NCI-H2081 (cell line): ENCODE results near the gene TRIM28.

Experiments
- DNase-seq, 2 experiments: peaks; one replicate each; lab custom pipeline; 2025; lab: John Stamatoyannopoulos, UW

The TRIM28 gene

GRCh38 chr19:58549664-58550361 lies 5.9 kb downstream of the TRIM28 start:
- DNase-seq, result no peak

DNA sequence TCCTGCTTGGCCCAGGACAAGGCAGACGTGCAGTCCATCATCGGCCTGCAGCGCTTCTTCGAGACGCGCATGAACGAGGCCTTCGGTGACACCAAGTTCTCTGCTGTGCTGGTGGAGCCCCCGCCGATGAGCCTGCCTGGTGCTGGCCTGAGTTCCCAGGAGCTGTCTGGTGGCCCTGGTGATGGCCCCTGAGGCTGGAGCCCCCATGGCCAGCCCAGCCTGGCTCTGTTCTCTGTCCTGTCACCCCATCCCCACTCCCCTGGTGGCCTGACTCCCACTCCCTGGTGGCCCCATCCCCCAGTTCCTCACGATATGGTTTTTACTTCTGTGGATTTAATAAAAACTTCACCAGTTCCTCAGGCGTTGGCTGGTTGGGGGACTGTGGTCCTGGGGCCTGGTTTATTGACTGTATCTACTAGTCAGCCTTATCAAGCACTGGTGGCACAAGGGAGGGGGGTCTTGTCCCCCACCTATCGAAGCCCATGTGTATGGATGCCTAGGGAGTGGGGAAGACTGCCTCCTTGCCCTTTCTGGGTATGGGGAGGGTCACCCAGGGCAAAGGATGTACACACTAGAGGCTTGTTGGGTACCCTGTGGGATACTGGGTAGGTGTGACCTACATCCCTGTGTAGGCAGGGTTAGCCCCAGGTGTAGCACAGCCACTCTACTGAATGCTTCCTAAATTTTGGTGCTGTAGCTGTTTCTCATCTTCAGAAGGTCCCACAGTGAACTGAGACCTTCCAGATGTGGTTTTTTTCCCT lies 6.7 kb downstream of the TRIM28 start:
- no peak for DNase-seq

DNA sequence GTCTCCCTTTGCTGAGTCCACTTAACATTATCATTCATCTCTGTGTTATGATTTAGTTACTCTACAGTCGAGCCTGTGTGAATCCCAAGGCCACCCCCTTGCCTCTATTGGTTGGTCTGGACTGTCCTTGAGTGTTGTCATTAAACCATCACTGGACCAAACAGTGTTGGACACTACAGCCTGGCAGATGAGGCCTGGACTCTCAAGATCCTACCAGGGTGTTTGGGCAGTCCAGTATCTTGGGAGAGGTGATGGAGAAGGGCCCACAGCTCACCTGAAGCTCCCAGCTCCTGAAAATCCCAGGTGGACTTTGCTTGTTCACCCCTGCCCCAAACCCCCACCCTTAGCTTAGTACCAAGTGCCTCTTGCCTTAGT lies 7.2 kb downstream of the TRIM28 start:
- DNase-seq, result no peak

- DNase-seq, result no peak
Observed at GRCh38 chr19:58551577-58552471, 8.0 kb downstream of the TRIM28 start.

DNA sequence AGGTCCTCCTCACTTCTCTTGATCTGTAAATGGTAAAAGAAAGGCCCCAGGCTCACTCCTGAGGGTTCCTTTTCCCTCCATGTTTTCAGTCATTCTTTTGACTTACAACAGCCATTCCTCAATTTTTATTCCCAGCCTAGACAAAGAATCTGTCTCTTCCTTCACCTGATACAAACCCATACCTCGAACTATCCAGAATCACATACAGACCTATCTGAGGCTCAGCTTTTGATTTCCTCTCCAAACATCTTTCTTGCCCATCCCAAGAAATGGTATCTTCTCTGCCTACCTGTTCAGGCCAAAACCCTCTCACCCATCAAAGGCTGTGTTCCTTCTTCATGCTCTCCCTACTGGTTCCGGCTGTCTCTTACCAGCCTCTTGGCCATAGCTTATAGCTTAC lies 8.8 kb downstream of the TRIM28 start:
- no peak for DNase-seq

DNA sequence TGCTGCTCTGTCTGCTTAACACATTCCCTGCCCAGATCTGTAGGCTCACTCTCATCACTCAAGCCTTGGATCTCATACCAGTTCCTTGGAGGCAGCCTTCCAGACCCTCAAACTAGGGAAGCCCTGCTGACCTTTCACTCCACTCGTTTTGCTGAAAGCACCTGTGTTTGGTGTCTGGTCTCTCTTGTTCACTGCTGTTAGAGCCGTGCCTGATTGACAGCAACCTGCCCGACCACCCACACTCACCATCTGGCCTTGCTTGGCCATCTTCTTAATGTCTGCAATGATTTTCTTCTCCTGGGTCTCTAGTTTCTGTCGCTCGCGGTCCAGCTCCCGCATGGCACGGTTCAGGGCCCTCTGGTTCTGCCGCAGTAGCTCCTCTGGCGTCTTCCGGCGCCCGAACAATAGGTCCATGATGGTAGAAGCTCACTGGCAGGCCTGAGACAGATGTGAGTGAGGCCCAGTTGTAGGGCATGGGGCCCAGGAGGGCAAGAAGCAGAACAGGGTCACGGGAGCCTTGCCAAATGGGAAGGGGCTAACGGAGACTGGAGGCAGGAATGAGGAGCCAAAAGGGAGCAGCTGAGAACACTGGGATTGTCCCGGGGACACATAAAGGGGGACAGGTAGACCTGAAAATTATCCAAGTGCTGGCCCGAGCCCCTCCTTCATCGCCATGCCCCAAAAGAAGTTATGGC lies 10.1 kb downstream of the TRIM28 start:
- no peak for DNase-seq

DNA sequence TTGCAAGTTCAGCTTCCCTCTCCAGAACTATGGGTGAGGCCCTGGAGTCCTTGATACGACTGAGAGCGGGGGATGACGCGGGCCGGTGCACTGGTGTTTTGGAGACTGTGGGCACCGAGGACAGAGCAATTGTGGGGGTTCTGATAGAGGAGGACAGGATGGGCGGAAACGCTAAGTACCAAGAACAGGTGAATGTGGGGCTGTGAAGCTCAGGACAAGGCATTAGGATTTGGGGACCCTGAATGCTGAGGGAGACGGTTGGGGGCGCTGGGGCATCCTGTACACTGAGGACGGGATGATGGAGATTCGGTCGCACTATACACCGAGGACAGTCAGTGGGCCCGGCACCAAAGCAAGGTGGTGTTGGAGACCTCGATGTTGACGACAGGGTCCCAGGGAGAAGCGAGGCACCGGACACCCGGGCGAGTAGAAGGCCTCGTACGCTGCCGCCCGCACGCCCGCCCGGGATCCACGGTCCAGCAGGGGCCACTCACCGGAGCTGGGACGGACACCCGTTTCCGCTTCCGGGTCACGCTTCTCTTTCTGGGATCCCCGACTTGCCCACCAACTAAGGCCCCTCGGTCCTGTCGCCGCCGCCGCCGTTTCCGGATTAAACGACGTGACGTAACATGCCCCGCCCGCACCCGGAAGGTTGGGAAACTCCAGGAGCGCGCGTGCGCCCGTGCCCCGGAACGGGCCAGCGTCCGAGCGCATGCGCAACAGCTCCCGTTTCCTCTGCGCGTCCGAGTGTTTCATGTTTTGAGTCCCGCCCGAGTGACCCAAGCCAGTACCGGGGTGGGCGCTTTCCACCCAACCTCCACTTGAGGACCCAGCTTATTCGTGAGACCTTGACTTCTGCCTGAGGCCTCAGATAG lies 10.9 kb downstream of the TRIM28 start, which contains the start of gene CHMP2A:
Gene CHMP2A (minus strand): TSS at position 612 of the 875 bp plus-strand sequence. CDS start 893 bp downstream, outside the sequence.
- DNase-seq, result no peak

- no peak for DNase-seq
Observed at GRCh38 chr19:58555369-58555885, 11.6 kb downstream of the TRIM28 start.

DNA sequence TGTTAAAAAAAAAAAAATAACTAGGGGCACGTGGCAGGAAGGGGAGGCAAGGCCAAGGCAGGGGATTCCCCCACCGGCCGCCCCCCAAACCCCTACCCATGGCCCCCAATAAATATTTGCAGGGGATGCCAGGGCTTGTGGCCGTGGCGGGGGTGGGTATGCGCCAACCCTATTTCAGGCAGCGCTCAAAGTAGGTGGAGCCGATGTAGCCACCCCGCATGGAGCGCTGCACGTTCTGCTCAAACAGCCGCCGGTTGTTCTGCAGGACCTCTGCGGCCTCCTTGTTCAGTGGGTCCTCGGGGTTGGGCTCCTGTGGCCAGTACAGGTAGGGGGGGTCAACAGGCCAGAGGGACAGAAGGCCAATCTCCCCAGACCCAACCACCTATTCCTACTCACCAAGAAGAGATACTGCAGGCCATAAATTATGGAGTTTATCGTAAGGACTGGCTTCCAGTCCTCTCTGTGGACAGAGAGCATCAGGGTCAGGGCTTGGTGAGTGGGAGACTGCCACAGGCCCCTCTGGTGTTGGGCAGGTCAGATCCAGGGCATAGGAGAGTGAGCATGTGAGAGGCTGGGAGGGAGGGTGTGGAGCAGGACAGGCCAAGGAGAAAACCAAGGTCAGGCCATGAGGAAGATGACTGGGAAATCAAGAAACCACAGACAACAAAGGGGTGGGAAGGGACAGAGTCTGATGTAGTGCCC lies 12.2 kb downstream of the TRIM28 start:
- DNase-seq, result no peak

GRCh38 chr19:58556622-58557220 lies 12.9 kb downstream of the TRIM28 start:
- no peak for DNase-seq

DNA sequence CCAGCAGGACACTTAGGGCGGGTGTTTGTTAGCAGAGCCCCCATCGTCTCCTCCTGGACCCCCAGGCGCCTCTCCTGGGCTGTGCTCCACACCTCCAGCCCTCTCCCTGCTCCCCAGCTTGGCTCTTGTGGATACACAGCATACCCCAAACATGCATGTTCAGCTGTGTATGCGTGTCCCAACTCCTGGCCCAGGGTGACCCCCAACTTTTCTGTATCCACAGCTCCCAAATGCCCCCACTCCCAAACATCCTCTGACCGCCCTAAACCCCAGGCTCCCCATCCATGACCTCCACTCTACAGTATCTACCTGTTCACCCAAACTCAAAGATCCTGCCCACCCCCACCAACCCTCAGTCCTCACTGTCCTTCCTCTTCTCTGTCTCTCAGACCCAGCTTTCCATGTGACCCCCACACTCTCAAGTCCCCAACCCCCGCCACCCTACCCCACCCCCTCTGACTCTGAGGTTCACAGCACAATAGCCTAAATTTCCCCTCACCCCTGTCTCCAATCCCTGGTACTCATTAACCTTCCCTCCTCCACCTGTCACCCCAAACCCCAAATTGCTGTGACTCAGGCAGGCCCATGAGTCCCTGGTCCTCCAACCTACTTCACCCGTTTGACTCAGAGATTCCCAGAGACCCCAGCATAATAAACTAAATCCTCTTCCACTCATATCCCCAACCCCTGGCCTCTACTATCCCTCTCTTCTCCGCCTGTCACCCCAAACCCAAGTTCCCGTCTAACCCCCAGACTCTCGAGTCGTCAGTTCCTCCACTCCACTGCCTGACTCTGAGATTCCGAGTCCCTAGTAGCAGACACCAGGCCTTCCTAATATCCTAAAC lies 13.6 kb downstream of the TRIM28 start:
- DNase-seq, result no peak

DNA sequence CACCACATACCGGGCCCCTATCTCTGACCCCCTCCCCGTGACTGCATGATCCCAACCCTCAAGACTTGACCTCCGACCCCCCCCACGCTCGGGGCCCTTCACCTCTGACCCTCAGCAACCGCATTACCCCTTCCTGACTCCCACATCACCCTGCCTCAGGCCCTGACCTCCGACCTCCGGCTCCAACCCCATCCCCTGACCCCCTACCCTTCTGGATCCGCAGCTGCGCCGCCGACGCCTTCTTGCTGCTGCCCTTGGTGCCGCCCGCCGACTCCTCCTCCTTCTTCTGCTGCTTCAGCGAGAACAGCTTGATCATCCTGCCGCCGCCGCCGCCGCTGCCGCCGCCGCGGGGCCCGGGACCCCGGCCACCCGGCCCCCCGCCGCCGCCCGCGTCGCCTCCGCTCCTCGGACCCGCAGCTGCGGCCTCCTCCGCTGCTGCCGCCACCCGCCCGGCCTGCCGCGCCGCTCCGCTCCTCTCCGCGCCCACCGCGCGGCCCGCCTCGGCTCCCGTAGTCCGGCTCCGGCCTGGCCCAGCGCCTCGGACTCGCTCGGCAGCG lies 14.3 kb downstream of the TRIM28 start, which contains the start of gene UBE2M:
Gene UBE2M (minus strand): TSS at position 546 of the 557 bp plus-strand sequence. CDS start 230 bp downstream, at position 316.
- no peak for DNase-seq

GRCh38 chr19:58558623-58559274 lies 14.9 kb downstream of the TRIM28 start:
- no peak for DNase-seq

- DNase-seq, result no peak
Observed at GRCh38 chr19:58559275-58560006, 15.6 kb downstream of the TRIM28 start.

DNA sequence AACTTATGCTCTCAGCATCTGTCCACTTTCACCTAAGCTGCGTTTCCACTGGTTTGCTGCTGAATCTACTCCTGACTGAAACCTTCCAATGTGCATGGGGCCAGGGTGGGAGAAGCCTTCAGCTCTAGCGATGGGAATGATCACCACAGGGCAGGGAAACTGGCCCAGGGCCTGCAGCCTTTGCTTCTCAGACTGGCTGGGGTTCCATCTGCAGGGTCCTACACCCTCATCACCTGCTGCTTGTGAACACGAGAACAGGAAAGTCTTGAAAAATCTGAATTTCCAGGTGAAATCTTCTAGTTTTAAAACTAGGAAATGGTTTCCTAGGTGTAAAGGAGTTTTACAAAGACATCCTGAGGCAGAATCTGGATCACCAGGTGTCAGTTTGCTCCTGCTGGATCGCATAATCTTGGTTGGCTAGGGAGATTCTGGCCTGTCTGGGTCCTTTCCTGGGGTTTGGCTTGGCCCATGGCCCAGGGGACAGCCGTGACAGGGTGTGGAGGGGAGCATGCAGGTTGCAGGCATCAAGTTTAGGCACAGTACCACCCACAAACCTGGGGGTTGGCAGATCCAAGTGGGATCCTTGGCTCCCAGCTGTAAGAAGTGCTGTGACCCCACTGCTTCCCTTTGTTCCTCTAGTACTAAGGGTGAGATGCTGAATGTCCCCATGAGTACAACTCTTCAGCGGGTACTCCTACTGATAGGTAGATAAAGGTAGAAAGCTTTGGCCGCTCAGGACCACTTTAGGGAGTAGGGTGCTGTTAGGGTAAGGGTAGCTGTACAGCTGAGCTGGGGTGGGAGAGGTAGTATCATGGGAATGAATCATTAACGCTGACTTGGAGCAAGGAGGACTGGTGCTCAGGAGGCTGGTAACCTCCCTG lies 16.4 kb downstream of the TRIM28 start:
- no peak for DNase-seq

DNA sequence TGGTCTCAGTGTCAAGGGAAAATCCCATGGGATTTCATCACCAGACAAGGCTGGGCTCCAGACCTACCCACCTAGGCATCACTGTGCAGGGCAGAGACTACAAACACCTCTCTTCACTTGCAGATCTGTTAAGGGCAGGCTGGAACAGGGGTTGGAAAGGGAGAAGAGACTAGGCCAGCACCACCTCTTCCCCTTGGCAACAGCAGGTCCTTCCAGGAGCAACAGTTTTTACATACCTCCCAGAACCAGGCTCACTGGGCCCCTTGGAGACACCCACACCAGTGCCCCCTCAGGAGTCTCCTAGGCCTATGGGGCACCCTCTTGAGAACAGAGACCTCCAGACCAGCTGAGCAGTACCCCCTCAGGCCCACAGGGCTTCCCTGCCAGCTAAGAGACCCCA lies 17.1 kb downstream of the TRIM28 start:
- no peak for DNase-seq
